ENCODE results near the gene IGLON5. TPM values are rescaled to one million over a fixed set of nuclear protein-coding genes. Genes with fewer than 3 reads are reported as not detected.
A peak's percentile ranks its signal among the peaks of the same experiment; 100 is the strongest.

IGLON5 gene
- total RNA-seq, 6 donors from 2014 or later, result 0.09 to 0.10 TPM; not detected in 4

DNA sequence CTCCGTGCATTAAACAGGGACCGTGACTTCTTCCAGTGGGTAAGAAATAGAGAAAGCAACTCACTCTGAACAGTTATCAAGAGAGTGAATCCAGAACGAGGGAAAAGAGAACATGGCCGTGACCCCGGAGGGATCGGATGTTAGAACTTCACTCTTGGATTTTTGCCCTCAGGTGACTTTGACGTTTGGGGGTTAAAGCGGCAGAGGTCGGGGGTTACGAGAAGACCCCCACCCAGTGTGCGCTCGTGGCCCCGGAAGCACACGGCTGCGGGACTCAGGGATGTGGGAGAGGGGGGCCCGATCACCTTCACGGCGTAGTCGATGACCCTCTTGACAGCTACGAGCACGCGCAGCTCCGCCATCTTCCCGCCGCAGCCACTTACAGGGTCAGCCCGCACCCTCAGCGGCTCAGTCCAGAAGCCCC, 54.5 kb downstream of the IGLON5 start, which contains the start of gene ETFB:
Gene ETFB (minus strand): TSS at position 424 of the 424 bp plus-strand sequence. CDS start 62 bp downstream, at position 362.
- no peak for DNase-seq
- no peak for ATAC-seq (ENCODE audit: low FRiP score in 2 of 2)
- Histone ChIP-seq H3K27me3 (no peaks in the 10 kb centered on the region), H3K9me3 (no peaks in the 10 kb centered on the region), H3K4me3 (peak within 1 kb of the TSS; percentile 64 to 86 (median 76)), H3K27ac (peak within 1 kb of the TSS; percentile 88 to 99 (median 92)), H3K36me3 (no peaks in the 10 kb centered on the region), H3K4me1 (peaks cover 21 to 45% (median 25%) of the 10 kb centered on the region in 4 donors)
- 1 to 2% methylated on average over 10 to 27 of the region's 27 CpGs for WGBS, 2 donors
- TF ChIP-seq, protein P1, sequence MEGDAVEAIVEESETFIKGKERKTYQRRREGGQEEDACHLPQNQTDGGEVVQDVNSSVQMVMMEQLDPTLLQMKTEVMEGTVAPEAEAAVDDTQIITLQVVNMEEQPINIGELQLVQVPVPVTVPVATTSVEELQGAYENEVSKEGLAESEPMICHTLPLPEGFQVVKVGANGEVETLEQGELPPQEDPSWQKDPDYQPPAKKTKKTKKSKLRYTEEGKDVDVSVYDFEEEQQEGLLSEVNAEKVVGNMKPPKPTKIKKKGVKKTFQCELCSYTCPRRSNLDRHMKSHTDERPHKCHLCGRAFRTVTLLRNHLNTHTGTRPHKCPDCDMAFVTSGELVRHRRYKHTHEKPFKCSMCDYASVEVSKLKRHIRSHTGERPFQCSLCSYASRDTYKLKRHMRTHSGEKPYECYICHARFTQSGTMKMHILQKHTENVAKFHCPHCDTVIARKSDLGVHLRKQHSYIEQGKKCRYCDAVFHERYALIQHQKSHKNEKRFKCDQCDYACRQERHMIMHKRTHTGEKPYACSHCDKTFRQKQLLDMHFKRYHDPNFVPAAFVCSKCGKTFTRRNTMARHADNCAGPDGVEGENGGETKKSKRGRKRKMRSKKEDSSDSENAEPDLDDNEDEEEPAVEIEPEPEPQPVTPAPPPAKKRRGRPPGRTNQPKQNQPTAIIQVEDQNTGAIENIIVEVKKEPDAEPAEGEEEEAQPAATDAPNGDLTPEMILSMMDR (IDR thresholded peaks at IDR 0.05), result no peak
- TF ChIP-seq EP300 (IDR thresholded peaks at IDR 0.05), result no peak
- TF ChIP-seq POLR2AphosphoS5 (IDR thresholded peaks at IDR 0.05), result peak in 1 of 2 donors; percentile 73
- TF ChIP-seq POLR2A (IDR thresholded peaks at IDR 0.05), result peak in 1 of 4 donors; percentile 26

DNA sequence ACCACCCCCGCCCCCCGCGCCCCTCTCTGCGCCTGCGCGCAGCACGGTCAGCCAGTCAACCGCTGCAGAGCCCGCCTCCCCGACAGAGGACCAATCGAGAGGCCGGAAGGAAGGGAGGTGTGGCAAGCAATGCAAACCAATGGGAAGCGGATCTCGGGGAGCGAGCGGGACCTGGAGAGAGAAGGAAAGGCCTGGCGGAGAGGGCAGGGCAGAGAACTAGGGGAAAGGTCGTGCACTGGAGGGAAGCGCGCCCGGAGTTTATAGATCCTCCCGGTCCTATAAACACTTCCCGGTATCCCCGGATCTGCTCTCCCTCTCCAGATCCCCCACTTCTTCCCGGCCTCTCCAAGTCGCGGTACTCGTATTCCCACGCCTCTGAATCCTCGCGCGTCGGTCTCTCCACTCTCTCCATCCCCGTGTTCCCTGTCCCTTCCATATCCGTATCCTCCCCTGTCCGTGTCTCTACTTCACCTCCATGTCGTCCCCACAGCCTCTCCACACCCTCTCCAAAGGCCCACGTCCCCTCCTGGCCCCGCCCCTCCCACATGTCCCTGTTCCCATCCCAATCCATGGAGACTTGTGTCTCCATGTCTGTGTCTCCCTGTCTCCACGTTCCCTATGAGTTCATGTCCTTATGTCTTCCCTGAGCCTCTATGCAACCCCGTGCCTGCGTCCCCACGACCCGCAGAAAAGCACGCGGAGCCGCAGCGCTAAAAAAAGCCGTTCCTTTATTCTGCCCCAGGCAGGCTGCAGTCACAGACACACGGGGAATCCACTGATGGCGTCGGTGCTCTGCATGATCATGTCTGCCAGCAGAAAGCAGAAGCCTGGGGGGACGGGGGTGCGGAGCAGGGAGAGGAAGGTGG, 55.2 kb downstream of the IGLON5 start:
- peak; percentile 89 to 93 for ATAC-seq (ENCODE audit: low FRiP score in 2 of 2)
- Histone ChIP-seq H3K4me1 (peaks cover 21 to 45% (median 25%) of the 10 kb centered on the region in 4 donors), H3K27ac (peak overlapping the region; percentile 88 to 99 (median 92)), H3K9me3 (no peaks in the 10 kb centered on the region), H3K4me3 (peak overlapping the region; percentile 64 to 86 (median 76)), H3K36me3 (no peaks in the 10 kb centered on the region), H3K27me3 (no peaks in the 10 kb centered on the region)
- TF ChIP-seq POLR2A (IDR thresholded peaks at IDR 0.05) (peak in 3 of 4 donors; percentile 28 to 94 (median 89)), POLR2AphosphoS5 (IDR thresholded peaks at IDR 0.05) (peak; percentile 63 to 93), EP300 (IDR thresholded peaks at IDR 0.05) (peak in 1 of 4 donors; percentile 5)
- TF ChIP-seq, protein P1 (IDR thresholded peaks at IDR 0.05), result peak in 1 of 6 experiments; percentile 10
- WGBS, 2 donors, result 0 to 1% methylated on average over 41 to 53 of the region's 54 CpGs
- DNase-seq, result peak; percentile 95 to 99

DNA sequence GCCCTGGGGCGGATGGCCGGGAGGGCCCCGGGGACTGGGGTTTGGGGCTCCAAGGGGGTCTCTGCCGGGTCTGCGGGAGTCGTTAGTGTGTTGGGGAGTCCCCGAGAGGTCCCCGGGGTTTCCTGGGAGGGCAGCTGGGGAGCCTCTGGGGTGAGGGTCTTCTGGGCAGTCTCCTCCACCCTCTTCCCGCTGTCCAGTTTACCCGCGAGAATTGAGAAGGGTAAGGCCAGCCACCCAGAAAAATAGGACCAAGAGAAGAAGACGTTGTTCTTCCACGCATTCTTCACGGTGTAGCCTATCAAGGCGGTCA, 55.8 kb downstream of the IGLON5 start:
- no peak for ATAC-seq (ENCODE audit: low FRiP score in 2 of 2)

DNA sequence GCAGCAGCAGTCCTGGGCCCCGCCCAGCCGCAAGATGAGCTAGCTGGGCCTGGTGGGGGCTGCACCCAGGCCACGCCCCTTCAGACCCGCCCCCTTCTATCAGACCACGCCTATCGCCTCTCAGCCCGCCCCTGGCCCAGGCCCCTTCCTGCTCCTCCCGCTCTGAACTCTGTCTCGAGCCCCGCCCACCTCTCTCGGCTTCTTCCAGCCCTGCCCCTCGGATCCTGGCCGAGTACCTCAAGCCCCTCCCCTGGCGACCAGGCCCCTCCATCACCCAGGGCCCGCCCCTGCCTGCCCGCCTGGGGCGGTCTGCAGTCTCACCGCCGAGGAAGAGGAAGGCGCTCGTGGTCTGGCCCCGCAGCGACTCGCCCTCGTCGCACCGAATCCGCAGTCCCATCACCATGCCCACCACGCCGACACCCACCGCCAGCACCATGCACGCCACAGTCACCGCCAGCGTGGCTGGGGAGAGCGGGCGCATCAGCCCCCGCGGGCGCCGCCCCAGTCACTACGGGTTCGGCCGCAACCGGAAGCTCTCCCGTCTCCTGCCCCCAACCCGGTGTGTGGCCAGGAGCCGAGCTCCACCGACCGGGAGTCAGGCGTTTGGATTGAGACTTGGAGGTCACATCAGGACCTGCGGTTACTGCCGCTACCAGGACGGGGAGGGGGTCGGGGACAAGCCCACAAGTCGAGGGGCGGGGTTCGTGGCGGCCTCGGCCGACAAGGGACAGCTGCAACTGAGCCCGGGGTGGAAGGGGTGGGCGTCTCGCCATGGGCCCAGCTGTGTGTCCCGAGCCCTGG, 56.3 kb downstream of the IGLON5 start:
- Histone ChIP-seq H3K4me3 (peak overlapping the region; percentile 64 to 86 (median 70)), H3K36me3 (no peaks in the 10 kb centered on the region), H3K4me1 (peaks cover 18 to 38% (median 27%) of the 10 kb centered on the region in 4 donors), H3K27ac (peak overlapping the region; percentile 88 to 99 (median 92)), H3K9me3 (no peaks in the 10 kb centered on the region), H3K27me3 (no peaks in the 10 kb centered on the region)
- TF ChIP-seq, protein P1 (IDR thresholded peaks at IDR 0.05), result peak in 2 of 6 experiments; percentile 21 to 26
- peak; percentile 32 to 94 for TF ChIP-seq POLR2AphosphoS5 (IDR thresholded peaks at IDR 0.05)
- TF ChIP-seq POLR2A (IDR thresholded peaks at IDR 0.05), result peak in 1 of 4 donors; percentile 83
- no peak for TF ChIP-seq EP300 (IDR thresholded peaks at IDR 0.05)
- WGBS, 2 donors, result 0 to 1% methylated on average over 15 to 44 of the region's 64 CpGs
- ATAC-seq (ENCODE audit: low FRiP score in 2 of 2), result peak; percentile 95 to 97
- DNase-seq, result peak; percentile 97 to 100

More for the DNA sequence above, 55.8 kb downstream of the IGLON5 start:
- no peaks in the 10 kb centered on the region for H3K9me3 ChIP-seq
- peaks cover 21 to 43% (median 26%) of the 10 kb centered on the region in 4 donors for H3K4me1 ChIP-seq
- no peak for TF ChIP-seq EP300 (IDR thresholded peaks at IDR 0.05)
- peak in 1 of 2 donors; percentile 32 for TF ChIP-seq POLR2AphosphoS5 (IDR thresholded peaks at IDR 0.05)
- TF ChIP-seq POLR2A (IDR thresholded peaks at IDR 0.05), result peak in 3 of 4 donors; percentile 64 to 84 (median 81)
- H3K4me3 ChIP-seq, result peak overlapping the region; percentile 64 to 86 (median 70)
- no peaks in the 10 kb centered on the region for H3K36me3 ChIP-seq
- H3K27ac ChIP-seq, result peak overlapping the region; percentile 88 to 99 (median 92)
- WGBS, 2 donors, result 0% methylated on average over 5 to 12 of the region's 15 CpGs
- no peaks in the 10 kb centered on the region for H3K27me3 ChIP-seq
- no peak for DNase-seq
